PC-3 (cell line): Measurements from ENCODE around the gene SORL1-AS1.

ENCODE experiments used
- CTCF ChIP-seq: fragments of 300-600 bp; sonication (generic); conservative IDR thresholded peaks from 2 replicates; pipeline ENCODE4 v1.5.1; 2017; ENCODE audit warnings: antibody characterized with exemption, low read depth, mild to moderate bottlenecking, low read length
- EZH2 ChIP-seq: fragments of 300-600 bp; sonication (generic); IDR thresholded peaks from one replicate; pipeline ENCODE4 v1.6.1; 2017; ENCODE audit warnings: antibody characterized with exemption, mild to moderate bottlenecking, low read length; ENCODE audit not compliant: unreplicated experiment
- EZH2phosphoT487 ChIP-seq: fragments of 300-600 bp; sonication (generic); IDR thresholded peaks from 2 replicates; pipeline ENCODE4 v1.6.1; 2018; ENCODE audit warnings: mild to moderate bottlenecking, antibody characterized with exemption, low read length, borderline replicate concordance

DNA sequence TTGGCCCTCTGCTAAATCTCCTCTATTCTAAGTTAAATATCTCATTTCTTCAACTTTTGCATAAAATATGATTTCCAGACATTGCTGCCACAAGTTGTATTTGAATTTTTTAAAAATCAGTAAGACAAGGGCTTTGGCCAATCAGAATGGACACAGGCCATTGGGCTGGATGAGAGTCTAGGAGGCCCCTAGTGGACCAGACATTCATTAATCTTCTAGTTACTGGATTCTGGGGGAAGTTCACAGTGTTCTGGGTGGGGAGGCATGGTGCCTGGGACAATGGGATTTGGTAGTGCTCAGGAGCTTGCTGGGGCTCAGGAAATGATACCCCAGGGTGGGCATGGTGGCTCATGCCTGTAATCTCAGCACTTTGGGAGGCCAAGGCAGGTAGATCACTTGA, 13.0 kb downstream of the SORL1-AS1 start:
- TF ChIP-seq CTCF: 0 out of 2 replicates have a peak, but pooled peaks have one; percentile 10
- no peak for TF ChIP-seq EZH2
- no peak for TF ChIP-seq EZH2phosphoT487
